Measurements from ENCODE around the gene FNBP1. TPM values are rescaled to one million over a fixed set of nuclear protein-coding genes. Genes with fewer than 3 reads are reported as not detected.

Gene FNBP1
- total and polyA plus RNA-seq, 2 of the 13 experiments (the other 11 are each of a cell fraction or from before 2014, with no cell fraction given) = 5.4 to 19.5 TPM

DNA sequence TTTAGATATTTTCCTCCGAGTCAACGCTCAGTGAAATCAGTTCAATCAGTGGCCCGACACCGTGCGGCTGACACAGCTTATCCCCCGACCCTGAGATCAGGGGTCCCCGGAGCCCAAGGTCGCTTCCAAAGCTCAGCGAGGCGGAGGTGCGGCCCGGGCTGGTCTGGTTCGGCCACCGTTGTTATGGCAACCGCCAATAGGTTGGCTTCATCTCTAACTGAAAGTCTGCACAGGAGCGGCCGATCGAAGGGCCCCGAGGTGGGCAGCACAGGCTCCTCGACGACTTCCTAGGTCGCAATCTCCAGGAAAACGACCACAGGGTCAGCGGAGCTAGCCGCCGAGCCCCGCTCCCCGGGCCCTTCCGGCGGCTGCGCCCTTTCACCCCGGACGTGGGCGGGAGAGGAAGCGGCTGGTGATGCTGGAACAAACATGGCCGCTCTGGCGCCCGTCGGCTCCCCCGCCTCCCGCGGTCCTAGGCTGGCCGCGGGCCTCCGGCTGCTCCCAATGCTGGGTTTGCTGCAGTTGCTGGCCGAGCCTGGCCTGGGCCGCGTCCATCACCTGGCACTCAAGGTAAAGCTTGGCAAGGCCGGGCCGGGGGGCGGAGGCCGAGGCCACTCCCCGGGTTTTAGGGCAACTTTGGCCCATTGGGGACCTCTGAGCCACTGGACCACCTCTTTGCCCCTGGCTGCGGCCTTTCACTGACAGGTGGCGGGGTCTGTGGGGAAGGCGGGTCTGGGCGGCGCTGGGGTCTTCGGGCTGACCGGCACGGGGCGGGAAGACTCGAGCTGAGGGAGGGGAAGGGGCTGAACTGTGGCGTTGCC, 10.7 kb upstream of the FNBP1 start, which contains the start of gene GPR107 (continued):
- TF ChIP-seq, protein P1, sequence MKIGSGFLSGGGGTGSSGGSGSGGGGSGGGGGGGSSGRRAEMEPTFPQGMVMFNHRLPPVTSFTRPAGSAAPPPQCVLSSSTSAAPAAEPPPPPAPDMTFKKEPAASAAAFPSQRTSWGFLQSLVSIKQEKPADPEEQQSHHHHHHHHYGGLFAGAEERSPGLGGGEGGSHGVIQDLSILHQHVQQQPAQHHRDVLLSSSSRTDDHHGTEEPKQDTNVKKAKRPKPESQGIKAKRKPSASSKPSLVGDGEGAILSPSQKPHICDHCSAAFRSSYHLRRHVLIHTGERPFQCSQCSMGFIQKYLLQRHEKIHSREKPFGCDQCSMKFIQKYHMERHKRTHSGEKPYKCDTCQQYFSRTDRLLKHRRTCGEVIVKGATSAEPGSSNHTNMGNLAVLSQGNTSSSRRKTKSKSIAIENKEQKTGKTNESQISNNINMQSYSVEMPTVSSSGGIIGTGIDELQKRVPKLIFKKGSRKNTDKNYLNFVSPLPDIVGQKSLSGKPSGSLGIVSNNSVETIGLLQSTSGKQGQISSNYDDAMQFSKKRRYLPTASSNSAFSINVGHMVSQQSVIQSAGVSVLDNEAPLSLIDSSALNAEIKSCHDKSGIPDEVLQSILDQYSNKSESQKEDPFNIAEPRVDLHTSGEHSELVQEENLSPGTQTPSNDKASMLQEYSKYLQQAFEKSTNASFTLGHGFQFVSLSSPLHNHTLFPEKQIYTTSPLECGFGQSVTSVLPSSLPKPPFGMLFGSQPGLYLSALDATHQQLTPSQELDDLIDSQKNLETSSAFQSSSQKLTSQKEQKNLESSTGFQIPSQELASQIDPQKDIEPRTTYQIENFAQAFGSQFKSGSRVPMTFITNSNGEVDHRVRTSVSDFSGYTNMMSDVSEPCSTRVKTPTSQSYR (CRISPR knock-in tag; IDR thresholded peaks at IDR 0.05; ENCODE audit: borderline replicate concordance) = peak; percentile 29; the same call in 1 of the 2 replicates
- no peak for TF ChIP-seq ZKSCAN5 (CRISPR knock-in tag; IDR thresholded peaks at IDR 0.05)
- TF ChIP-seq, protein P2, sequence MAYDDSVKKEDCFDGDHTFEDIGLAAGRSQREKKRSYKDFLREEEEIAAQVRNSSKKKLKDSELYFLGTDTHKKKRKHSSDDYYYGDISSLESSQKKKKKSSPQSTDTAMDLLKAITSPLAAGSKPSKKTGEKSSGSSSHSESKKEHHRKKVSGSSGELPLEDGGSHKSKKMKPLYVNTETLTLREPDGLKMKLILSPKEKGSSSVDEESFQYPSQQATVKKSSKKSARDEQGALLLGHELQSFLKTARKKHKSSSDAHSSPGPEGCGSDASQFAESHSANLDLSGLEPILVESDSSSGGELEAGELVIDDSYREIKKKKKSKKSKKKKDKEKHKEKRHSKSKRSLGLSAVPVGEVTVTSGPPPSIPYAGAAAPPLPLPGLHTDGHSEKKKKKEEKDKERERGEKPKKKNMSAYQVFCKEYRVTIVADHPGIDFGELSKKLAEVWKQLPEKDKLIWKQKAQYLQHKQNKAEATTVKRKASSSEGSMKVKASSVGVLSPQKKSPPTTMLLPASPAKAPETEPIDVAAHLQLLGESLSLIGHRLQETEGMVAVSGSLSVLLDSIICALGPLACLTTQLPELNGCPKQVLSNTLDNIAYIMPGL (CRISPR knock-in tag; IDR thresholded peaks at IDR 0.05; ENCODE audit: borderline replicate concordance in 1 of 2, low read depth in 1 of 2) = peak; percentile 66 to 80; a peak in 3 of 4 replicates
- TF ChIP-seq, protein P3, sequence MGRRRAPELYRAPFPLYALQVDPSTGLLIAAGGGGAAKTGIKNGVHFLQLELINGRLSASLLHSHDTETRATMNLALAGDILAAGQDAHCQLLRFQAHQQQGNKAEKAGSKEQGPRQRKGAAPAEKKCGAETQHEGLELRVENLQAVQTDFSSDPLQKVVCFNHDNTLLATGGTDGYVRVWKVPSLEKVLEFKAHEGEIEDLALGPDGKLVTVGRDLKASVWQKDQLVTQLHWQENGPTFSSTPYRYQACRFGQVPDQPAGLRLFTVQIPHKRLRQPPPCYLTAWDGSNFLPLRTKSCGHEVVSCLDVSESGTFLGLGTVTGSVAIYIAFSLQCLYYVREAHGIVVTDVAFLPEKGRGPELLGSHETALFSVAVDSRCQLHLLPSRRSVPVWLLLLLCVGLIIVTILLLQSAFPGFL (CRISPR knock-in tag; IDR thresholded peaks at IDR 0.05) = no peak
- TF ChIP-seq, protein P4, sequence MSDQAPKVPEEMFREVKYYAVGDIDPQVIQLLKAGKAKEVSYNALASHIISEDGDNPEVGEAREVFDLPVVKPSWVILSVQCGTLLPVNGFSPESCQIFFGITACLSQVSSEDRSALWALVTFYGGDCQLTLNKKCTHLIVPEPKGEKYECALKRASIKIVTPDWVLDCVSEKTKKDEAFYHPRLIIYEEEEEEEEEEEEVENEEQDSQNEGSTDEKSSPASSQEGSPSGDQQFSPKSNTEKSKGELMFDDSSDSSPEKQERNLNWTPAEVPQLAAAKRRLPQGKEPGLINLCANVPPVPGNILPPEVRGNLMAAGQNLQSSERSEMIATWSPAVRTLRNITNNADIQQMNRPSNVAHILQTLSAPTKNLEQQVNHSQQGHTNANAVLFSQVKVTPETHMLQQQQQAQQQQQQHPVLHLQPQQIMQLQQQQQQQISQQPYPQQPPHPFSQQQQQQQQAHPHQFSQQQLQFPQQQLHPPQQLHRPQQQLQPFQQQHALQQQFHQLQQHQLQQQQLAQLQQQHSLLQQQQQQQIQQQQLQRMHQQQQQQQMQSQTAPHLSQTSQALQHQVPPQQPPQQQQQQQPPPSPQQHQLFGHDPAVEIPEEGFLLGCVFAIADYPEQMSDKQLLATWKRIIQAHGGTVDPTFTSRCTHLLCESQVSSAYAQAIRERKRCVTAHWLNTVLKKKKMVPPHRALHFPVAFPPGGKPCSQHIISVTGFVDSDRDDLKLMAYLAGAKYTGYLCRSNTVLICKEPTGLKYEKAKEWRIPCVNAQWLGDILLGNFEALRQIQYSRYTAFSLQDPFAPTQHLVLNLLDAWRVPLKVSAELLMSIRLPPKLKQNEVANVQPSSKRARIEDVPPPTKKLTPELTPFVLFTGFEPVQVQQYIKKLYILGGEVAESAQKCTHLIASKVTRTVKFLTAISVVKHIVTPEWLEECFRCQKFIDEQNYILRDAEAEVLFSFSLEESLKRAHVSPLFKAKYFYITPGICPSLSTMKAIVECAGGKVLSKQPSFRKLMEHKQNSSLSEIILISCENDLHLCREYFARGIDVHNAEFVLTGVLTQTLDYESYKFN (CRISPR knock-in tag; conservative IDR thresholded peaks at IDR 0.05) = peak; percentile 55
- TF ChIP-seq, protein P5, sequence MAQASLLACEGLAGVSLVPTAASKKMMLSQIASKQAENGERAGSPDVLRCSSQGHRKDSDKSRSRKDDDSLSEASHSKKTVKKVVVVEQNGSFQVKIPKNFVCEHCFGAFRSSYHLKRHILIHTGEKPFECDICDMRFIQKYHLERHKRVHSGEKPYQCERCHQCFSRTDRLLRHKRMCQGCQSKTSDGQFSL (CRISPR knock-in tag; IDR thresholded peaks at IDR 0.05) = no peak
- TF ChIP-seq ZNF460 (CRISPR knock-in tag; IDR thresholded peaks at IDR 0.05; ENCODE audit: borderline replicate concordance) = no peak
- TF ChIP-seq HOXA7 (CRISPR knock-in tag; IDR thresholded peaks at IDR 0.05) = no peak
- no peak for TF ChIP-seq PCBP1 (IDR thresholded peaks at IDR 0.05; ENCODE audit: borderline replicate concordance, low read depth, low read length)
- peak; percentile 80 for TF ChIP-seq TBX2 (CRISPR knock-in tag; IDR thresholded peaks at IDR 0.05; ENCODE audit: borderline replicate concordance)
- 0 out of 2 replicates have a peak, but pooled peaks have one; percentile 13 for TF ChIP-seq ARID2 (CRISPR knock-in tag; IDR thresholded peaks at IDR 0.05; ENCODE audit: borderline replicate concordance)
- 0 out of 2 replicates have a peak, but pooled peaks have one; percentile 58 for TF ChIP-seq ZNF138 (CRISPR knock-in tag; IDR thresholded peaks at IDR 0.05; ENCODE audit: low read depth)
- 0 out of 2 replicates have a peak, but pooled peaks have one; percentile 59 for TF ChIP-seq ZNF850 (CRISPR knock-in tag; conservative IDR thresholded peaks at IDR 0.05)
- no peak for TF ChIP-seq ZNF607 (CRISPR knock-in tag; IDR thresholded peaks at IDR 0.05; ENCODE audit: borderline replicate concordance)
- no peak for TF ChIP-seq REXO4 (CRISPR knock-in tag; IDR thresholded peaks at IDR 0.05; ENCODE audit: borderline replicate concordance)
- peak; percentile 91 for TF ChIP-seq ZFY (CRISPR knock-in tag; IDR thresholded peaks at IDR 0.05)
- peak; percentile 81 for TF ChIP-seq KMT2A (CRISPR knock-in tag; IDR thresholded peaks at IDR 0.05)
